ENCODE results near the gene ZACN. TPM values are rescaled to one million over a fixed set of nuclear protein-coding genes. Genes with fewer than 3 reads are reported as not detected.

ZACN gene
- polyA plus RNA-seq, 1 of the 3 experiments (the other 2 are of a cell fraction) = not detected

DNA sequence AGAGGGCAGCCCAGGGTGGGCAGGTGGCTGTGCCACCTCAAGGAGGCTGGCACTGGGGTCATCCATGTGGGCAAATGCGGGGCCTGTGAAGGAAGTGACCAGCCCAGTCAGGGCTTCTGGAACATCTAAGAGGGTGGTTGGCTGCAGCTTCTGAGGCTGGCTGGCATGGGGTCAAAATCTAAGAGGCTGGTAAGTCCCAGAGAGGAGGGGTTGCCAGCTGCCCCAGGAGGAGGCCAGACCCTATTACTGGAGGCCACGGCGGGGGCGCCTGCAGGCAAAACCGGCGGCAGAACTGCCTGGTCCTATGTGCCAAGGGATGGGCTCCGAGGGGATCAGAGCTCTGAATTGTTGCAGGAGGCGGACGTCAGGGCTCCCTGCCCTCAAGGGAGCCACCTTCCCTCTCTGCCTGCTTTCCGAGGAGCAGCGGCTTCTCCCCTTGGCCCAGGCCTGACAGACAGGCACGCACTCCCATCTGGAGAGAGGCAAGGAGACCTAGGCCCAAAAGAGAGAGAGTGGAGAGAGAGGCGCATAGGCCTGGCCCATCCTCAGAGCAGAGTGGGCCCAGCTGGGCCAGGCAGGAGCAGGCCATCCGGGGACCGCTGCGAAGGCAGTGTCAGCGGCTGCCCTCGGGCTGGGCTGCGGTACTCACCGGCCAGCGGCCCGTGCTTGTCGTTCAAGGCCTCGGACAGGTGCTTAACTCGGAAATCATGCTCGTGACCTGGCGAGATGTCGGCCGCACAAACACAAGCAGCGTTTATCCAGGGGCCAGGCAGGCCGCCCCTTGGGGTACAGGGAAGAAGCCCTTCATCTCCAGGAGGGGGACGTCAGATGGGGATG is 10.9 kb downstream of the ZACN start:
- Histone ChIP-seq H3K79me2 (ENCODE audit: insufficient read depth) (no peaks in the 10 kb centered on the region; the same call in 1 of the 2 replicates), H3K9me3 (no peaks in the 10 kb centered on the region), H4K20me1 (ENCODE audit: insufficient read depth) (no peaks in the 10 kb centered on the region), H3K9ac (no peak overlapping the region), H3K4me3 (ENCODE audit: low read depth in 2 of 2, low read length in 1 of 2) (no peak overlapping the region), H3K36me3 (replicated peaks in 1 of 2; ENCODE audit: control insufficient read depth in 1 of 2, insufficient read depth in 2 of 2, low read length in 1 of 2) (peaks cover 38 to 93% of the 10 kb centered on the region in 2 experiments), H3K9me2 (no peaks in the 10 kb centered on the region), H3F3A (replicated peaks; ENCODE audit: insufficient read depth) (no peaks in the 10 kb centered on the region), H2AFZ (ENCODE audit: low read depth) (no peak overlapping the region), H3K4me2 (no peak overlapping the region), H3K27me3 (ENCODE audit: insufficient read depth) (no peaks in the 10 kb centered on the region), H3K27ac (ENCODE audit: low read depth in 2 of 2, low read length in 1 of 2) (no peak overlapping the region), H3K4me1 (ENCODE audit: control insufficient read depth in 1 of 2, insufficient read depth in 2 of 2, low read depth in 1 of 2, low read length in 1 of 2) (no peaks in the 10 kb centered on the region)
- CTCF ChIA-PET = interaction anchor here (1.3 to 3.2 kb wide), 5 partner anchors 10 to 185 kb away, joined by 3 to 10 read pairs (median 4); partner anchors contain the start of genes MRPL38 and ZACN
- no peak for TF ChIP-seq FOXM1 (IDR thresholded peaks at IDR 0.05; ENCODE audit: low read depth)
- no peak for TF ChIP-seq TEAD4 (IDR thresholded peaks at IDR 0.05; ENCODE audit: borderline replicate concordance, insufficient read depth)
- TF ChIP-seq GABPA (IDR thresholded peaks at IDR 0.05; ENCODE audit: low read depth) = no peak
- TF ChIP-seq, protein P1, sequence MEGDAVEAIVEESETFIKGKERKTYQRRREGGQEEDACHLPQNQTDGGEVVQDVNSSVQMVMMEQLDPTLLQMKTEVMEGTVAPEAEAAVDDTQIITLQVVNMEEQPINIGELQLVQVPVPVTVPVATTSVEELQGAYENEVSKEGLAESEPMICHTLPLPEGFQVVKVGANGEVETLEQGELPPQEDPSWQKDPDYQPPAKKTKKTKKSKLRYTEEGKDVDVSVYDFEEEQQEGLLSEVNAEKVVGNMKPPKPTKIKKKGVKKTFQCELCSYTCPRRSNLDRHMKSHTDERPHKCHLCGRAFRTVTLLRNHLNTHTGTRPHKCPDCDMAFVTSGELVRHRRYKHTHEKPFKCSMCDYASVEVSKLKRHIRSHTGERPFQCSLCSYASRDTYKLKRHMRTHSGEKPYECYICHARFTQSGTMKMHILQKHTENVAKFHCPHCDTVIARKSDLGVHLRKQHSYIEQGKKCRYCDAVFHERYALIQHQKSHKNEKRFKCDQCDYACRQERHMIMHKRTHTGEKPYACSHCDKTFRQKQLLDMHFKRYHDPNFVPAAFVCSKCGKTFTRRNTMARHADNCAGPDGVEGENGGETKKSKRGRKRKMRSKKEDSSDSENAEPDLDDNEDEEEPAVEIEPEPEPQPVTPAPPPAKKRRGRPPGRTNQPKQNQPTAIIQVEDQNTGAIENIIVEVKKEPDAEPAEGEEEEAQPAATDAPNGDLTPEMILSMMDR (IDR thresholded peaks at IDR 0.05) = no peak
- TF ChIP-seq SMC3 (IDR thresholded peaks at IDR 0.05; ENCODE audit: low read depth, low read length) = no peak
- no peak for TF ChIP-seq RCOR1 (IDR thresholded peaks at IDR 0.05; ENCODE audit: low read length)
- no peak for TF ChIP-seq JUND (IDR thresholded peaks at IDR 0.05)
- TF ChIP-seq, protein P2, sequence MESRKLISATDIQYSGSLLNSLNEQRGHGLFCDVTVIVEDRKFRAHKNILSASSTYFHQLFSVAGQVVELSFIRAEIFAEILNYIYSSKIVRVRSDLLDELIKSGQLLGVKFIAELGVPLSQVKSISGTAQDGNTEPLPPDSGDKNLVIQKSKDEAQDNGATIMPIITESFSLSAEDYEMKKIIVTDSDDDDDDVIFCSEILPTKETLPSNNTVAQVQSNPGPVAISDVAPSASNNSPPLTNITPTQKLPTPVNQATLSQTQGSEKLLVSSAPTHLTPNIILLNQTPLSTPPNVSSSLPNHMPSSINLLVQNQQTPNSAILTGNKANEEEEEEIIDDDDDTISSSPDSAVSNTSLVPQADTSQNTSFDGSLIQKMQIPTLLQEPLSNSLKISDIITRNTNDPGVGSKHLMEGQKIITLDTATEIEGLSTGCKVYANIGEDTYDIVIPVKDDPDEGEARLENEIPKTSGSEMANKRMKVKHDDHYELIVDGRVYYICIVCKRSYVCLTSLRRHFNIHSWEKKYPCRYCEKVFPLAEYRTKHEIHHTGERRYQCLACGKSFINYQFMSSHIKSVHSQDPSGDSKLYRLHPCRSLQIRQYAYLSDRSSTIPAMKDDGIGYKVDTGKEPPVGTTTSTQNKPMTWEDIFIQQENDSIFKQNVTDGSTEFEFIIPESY (IDR thresholded peaks at IDR 0.05; ENCODE audit: borderline replicate concordance, low read depth) = no peak
- TF ChIP-seq, protein P3, sequence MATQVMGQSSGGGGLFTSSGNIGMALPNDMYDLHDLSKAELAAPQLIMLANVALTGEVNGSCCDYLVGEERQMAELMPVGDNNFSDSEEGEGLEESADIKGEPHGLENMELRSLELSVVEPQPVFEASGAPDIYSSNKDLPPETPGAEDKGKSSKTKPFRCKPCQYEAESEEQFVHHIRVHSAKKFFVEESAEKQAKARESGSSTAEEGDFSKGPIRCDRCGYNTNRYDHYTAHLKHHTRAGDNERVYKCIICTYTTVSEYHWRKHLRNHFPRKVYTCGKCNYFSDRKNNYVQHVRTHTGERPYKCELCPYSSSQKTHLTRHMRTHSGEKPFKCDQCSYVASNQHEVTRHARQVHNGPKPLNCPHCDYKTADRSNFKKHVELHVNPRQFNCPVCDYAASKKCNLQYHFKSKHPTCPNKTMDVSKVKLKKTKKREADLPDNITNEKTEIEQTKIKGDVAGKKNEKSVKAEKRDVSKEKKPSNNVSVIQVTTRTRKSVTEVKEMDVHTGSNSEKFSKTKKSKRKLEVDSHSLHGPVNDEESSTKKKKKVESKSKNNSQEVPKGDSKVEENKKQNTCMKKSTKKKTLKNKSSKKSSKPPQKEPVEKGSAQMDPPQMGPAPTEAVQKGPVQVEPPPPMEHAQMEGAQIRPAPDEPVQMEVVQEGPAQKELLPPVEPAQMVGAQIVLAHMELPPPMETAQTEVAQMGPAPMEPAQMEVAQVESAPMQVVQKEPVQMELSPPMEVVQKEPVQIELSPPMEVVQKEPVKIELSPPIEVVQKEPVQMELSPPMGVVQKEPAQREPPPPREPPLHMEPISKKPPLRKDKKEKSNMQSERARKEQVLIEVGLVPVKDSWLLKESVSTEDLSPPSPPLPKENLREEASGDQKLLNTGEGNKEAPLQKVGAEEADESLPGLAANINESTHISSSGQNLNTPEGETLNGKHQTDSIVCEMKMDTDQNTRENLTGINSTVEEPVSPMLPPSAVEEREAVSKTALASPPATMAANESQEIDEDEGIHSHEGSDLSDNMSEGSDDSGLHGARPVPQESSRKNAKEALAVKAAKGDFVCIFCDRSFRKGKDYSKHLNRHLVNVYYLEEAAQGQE (IDR thresholded peaks at IDR 0.05; ENCODE audit: low read depth, low read length) = no peak
- TF ChIP-seq SIN3A (IDR thresholded peaks at IDR 0.05; ENCODE audit: borderline replicate concordance, low read depth, low read length) = no peak
- TF ChIP-seq, protein P4, sequence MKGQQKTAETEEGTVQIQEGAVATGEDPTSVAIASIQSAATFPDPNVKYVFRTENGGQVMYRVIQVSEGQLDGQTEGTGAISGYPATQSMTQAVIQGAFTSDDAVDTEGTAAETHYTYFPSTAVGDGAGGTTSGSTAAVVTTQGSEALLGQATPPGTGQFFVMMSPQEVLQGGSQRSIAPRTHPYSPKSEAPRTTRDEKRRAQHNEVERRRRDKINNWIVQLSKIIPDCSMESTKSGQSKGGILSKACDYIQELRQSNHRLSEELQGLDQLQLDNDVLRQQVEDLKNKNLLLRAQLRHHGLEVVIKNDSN (IDR thresholded peaks at IDR 0.05; ENCODE audit: borderline replicate concordance, low read depth) = no peak
- no peak for TF ChIP-seq POLR2AphosphoS5 (IDR thresholded peaks at IDR 0.05; ENCODE audit: low read depth, low read length)
- 93% methylated on average over 21 of the region's 32 CpGs for WGBS (ENCODE audit: low lambda C conversion rate)
- POLR2A ChIA-PET = interaction anchor here (1.2 to 1.4 kb wide), 2 partner anchors 10 to 13 kb away, joined by 4 to 8 read pairs; partner anchors contain the start of gene EXOC7
- DNase-seq = peak; percentile 22
